Raji (cell line): ENCODE results near the gene LIMK2.

ENCODE experiments used
- POLR2A ChIP-seq: IDR thresholded peaks from 2 replicates; pipeline ENCODE4 v1.6.1; 2011; ENCODE audit warnings: low read depth, low read length, control low read depth; ENCODE audit not compliant: insufficient read depth

Gene LIMK2

DNA sequence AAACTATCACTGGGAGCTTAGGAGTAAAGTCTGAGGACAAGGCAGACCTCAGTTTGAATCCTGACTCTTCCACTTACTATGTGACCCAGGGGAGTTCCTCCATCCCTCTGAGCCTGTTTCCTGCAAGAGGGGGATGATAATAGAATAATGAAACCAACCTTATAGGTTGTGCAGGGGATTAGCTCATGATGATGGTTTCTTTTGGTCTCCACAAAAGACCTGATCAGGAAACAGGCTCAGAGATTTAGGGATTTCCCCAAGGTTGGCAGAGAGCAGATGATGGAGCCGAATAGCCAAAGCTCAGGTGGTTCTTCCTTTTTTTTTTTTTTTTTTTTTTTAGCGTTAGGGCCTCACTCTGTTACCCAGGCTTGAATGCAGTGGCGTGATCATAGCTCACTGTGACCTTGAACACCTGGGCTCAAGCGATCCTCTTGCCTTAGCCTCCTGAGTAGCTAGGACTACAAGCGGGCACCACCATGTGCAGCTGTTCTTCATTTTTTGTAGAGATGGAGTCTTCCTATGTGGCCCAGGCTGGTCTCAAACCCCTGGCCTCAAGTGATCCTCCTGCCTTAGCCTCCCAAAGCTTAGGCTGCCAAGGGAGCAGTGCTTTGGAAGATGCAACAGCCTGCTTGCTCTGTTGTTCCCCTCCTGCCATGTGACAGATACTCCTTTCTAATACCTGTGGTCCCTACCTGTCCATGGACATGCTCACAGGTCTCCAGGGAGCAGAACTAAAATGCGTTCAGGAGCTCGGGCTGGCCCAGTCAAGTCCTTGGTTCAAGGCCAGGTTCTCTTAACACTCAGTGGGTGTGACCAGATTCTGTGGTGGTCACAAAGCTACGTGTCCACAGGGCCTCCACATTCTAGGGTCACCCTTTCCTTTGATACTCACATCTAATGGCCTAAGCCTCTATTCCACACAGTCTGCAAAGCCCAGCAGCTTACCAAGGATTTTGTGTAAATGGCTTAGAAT is 111.8 kb downstream of the LIMK2 start:
- TF ChIP-seq POLR2A: no peak

GRCh38 chr22:31326877-31327276 is 114.8 kb downstream of the LIMK2 start:
- TF ChIP-seq POLR2A: no peak

GRCh38 chr22:31327806-31328543 is 115.9 kb downstream of the LIMK2 start:
- TF ChIP-seq POLR2A: no peak

DNA sequence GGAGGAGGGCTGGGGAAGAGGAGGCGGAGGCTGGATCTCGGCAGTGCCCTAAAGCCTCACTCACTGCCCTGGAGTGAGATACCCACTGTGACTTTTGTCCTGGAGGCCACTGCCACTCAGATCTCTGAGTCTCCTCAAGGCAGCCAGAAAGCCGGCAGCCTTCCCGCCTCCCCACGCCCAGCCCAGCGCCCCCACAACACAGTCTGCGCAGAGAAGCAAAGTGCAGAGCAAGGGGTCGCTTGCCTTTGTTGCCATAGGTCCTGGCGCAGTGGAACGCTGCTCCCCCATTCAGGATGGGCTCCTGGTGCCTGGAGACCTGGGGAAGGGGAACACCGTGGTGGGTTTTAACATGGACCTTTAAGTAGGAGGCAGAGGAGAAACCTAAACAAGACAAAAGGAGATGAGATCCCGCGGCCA is 116.5 kb downstream of the LIMK2 start:
- no peak for TF ChIP-seq POLR2A

- TF ChIP-seq POLR2A: no peak
These were observed 116.9 kb downstream of the LIMK2 start for GRCh38 chr22:31329029-31329428.
